ENCODE measurements around the gene PITPNM3. TPM values are rescaled to one million over a fixed set of nuclear protein-coding genes. Genes with fewer than 3 reads are reported as not detected.
A peak's percentile ranks its signal among the peaks of the same experiment; 100 is the strongest.

PITPNM3 gene
- total RNA-seq, 5 donors from 2014 or later (not counting 1 experiment from before 2014, with no cell fraction given) = 0.20 to 0.98 (median 0.61) TPM

DNA sequence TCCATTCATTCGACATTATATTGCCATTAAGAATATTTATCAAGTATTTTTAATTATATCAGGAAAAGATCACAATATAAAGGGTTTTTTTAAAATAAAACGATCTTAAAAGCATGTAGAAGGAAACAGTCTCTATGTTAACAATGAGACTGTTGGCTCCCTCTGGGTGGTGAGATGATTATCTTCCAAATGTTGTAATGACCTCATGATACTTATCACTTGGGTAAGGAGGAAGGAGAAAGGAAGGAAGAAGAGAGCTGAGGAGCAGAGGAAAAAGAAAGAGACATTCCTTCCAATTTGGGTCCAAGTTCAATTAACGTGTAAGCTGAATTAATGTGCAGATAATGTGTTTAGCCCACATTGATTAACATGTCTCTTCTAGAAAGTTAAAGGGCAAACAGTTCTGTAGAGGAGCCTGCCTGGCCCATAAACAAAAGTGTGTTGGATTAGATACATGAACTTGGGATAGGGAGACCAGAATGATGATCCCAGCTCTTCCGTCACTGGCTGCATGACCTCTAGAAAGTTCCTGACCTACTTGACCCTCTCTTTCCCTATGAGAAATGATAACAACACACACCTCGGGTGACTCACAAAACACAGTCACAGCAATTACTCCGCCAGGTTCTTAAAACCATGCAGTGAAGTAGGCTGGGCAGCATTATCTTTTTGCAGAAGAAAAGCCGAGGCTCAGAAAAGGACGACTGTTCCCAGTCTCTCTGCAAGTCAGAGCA lies 80.1 kb downstream of the PITPNM3 start:
- POLR2A ChIA-PET = interaction anchor here in 1 of 2 donors (0.5 kb wide), 1 partner anchor 447 kb away, joined by 9 read pairs; no protein-coding TSS in a partner anchor
- 83% methylated on average over 3 of the region's 8 CpGs for WGBS (ENCODE audit: insufficient coverage)
- no peaks in the 10 kb centered on the region for H3K36me3 ChIP-seq (ENCODE audit: control insufficient read depth in 2 of 2, extremely low read depth in 1 of 2, insufficient read depth in 1 of 2, low read length in 1 of 2)
- H3K27ac ChIP-seq (ENCODE audit: low read length) = no peak overlapping the region
- H3K4me3 ChIP-seq (ENCODE audit: control insufficient read depth in 1 of 2, extremely low read depth in 1 of 2, low read length in 1 of 2) = no peak overlapping the region
- no peaks in the 10 kb centered on the region for H3K4me1 ChIP-seq (ENCODE audit: control insufficient read depth in 1 of 2, extremely low read depth in 1 of 2, insufficient read depth in 2 of 2, low read length in 2 of 2)
- Mint-ChIP-seq H3K27me3 (peaks cover 0 to 5% of the 10 kb centered on the region in 2 donors), H3K9me3 (no peaks in the 10 kb centered on the region), H3K27ac (no peak overlapping the region), H3K4me3 (no peak overlapping the region), H3K36me3 (no peaks in the 10 kb centered on the region), H3K4me1 (peaks cover 0 to 6% (median 2%) of the 10 kb centered on the region in 3 donors)
- no peaks in the 10 kb centered on the region for H3K9me3 ChIP-seq
- ATAC-seq (replicated peaks in 1 of 4) (no peak), DNase-seq (no peak)
- CTCF ChIA-PET = interaction anchor here in 1 of 2 donors (0.5 kb wide), 1 partner anchor 33 kb away, joined by 3 read pairs; no protein-coding TSS in a partner anchor
- H3K27me3 ChIP-seq (replicated peaks in 1 of 2; ENCODE audit: control insufficient read depth in 2 of 2, extremely low read depth in 1 of 2, insufficient read depth in 2 of 2, low read length in 1 of 2) = peaks cover 0 to 20% of the 10 kb centered on the region in 2 experiments

- Histone ChIP-seq H3K36me3 (ENCODE audit: control insufficient read depth in 2 of 2, extremely low read depth in 1 of 2, insufficient read depth in 1 of 2, low read length in 1 of 2) (no peaks in the 10 kb centered on the region), H3K4me3 (ENCODE audit: control insufficient read depth in 1 of 2, extremely low read depth in 1 of 2, low read length in 1 of 2) (no peak overlapping the region), H3K27me3 (replicated peaks in 1 of 2; ENCODE audit: control insufficient read depth in 2 of 2, extremely low read depth in 1 of 2, insufficient read depth in 2 of 2, low read length in 1 of 2) (peaks cover 0 to 18% of the 10 kb centered on the region in 2 experiments), H3K4me1 (ENCODE audit: control insufficient read depth in 1 of 2, extremely low read depth in 1 of 2, insufficient read depth in 2 of 2, low read length in 2 of 2) (no peaks in the 10 kb centered on the region), H3K9me3 (no peaks in the 10 kb centered on the region), H3K27ac (ENCODE audit: low read length) (no peak overlapping the region)
- Mint-ChIP-seq H3K27me3 (peaks cover 0 to 3% of the 10 kb centered on the region in 2 donors), H3K9me3 (no peaks in the 10 kb centered on the region), H3K36me3 (no peaks in the 10 kb centered on the region), H3K4me1 (peaks cover 0 to 6% (median 2%) of the 10 kb centered on the region in 3 donors), H3K27ac (no peak overlapping the region), H3K4me3 (no peak overlapping the region)
- POLR2A ChIA-PET = no interaction called here
- DNase-seq = no peak
- WGBS (ENCODE audit: insufficient coverage) = 79% methylated on average over 4 of the region's 4 CpGs
- CTCF ChIA-PET = interaction anchor here in 1 of 2 donors (0.5 kb wide), 1 partner anchor 32 kb away, joined by 3 read pairs; no protein-coding TSS in a partner anchor
- no peak for ATAC-seq (replicated peaks in 1 of 4)
Observed at GRCh38 chr17:6475411-6475810, 80.9 kb downstream of the PITPNM3 start.

- H3K4me1 ChIP-seq (ENCODE audit: control insufficient read depth in 1 of 2, extremely low read depth in 1 of 2, insufficient read depth in 2 of 2, low read length in 2 of 2) = no peaks in the 10 kb centered on the region
- no peak overlapping the region for H3K27ac Mint-ChIP-seq
- no peak for ATAC-seq (replicated peaks in 1 of 4)
- POLR2A ChIA-PET = no interaction called here
- H3K9me3 Mint-ChIP-seq = no peaks in the 10 kb centered on the region
- H3K36me3 Mint-ChIP-seq = no peaks in the 10 kb centered on the region
- H3K4me3 ChIP-seq (ENCODE audit: control insufficient read depth in 1 of 2, extremely low read depth in 1 of 2, low read length in 1 of 2) = no peak overlapping the region
- no peak overlapping the region for H3K27ac ChIP-seq (ENCODE audit: low read length)
- no peak for DNase-seq
- H3K9me3 ChIP-seq = no peaks in the 10 kb centered on the region
- H3K36me3 ChIP-seq (ENCODE audit: control insufficient read depth in 2 of 2, extremely low read depth in 1 of 2, insufficient read depth in 1 of 2, low read length in 1 of 2) = no peaks in the 10 kb centered on the region
- 88% methylated on average over 7 of the region's 7 CpGs for WGBS (ENCODE audit: insufficient coverage)
- CTCF ChIA-PET = no interaction called here
- peaks cover 0 to 17% of the 10 kb centered on the region in 2 experiments for H3K27me3 ChIP-seq (replicated peaks in 1 of 2; ENCODE audit: control insufficient read depth in 2 of 2, extremely low read depth in 1 of 2, insufficient read depth in 2 of 2, low read length in 1 of 2)
- H3K4me1 Mint-ChIP-seq = peaks cover 0 to 6% (median 2%) of the 10 kb centered on the region in 3 donors
- no peak overlapping the region for H3K4me3 Mint-ChIP-seq
- H3K27me3 Mint-ChIP-seq = peaks cover 0 to 3% of the 10 kb centered on the region in 2 donors
Observed at GRCh38 chr17:6474906-6475305, 81.4 kb downstream of the PITPNM3 start.

DNA sequence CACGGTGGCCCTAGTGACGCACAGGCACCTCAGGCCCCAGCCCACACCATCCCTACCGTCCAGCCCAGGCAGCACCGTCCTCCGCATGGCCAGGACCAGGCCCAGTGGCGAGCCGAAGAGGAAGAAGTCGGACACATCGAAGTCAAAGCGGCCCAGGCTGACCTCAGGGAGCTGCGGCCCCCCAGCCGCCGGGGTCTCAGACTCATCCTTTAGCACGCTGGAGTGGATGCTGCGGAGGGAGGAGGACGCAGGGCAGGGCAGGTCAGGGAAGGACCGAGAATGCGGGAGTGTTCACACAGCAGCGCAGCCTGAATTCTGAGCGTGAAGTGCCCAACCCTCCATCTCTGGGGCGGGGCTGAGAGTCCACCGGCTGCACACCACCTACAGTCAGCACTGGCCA lies 82.0 kb downstream of the PITPNM3 start:
- H3K4me1 Mint-ChIP-seq = peaks cover 0 to 6% (median 2%) of the 10 kb centered on the region in 3 donors
- H3K4me1 ChIP-seq (ENCODE audit: control insufficient read depth in 1 of 2, extremely low read depth in 1 of 2, insufficient read depth in 2 of 2, low read length in 2 of 2) = no peaks in the 10 kb centered on the region
- DNase-seq = no peak
- ATAC-seq (replicated peaks in 1 of 4) = no peak
- ChIA-PET CTCF (no interaction called here), POLR2A (no interaction called here)
- peaks cover 0 to under 1% of the 10 kb centered on the region in 2 donors for H3K27me3 Mint-ChIP-seq
- H3K27me3 ChIP-seq (replicated peaks in 1 of 2; ENCODE audit: control insufficient read depth in 2 of 2, extremely low read depth in 1 of 2, insufficient read depth in 2 of 2, low read length in 1 of 2) = peaks cover 0 to 12% of the 10 kb centered on the region in 2 experiments
- H3K36me3 Mint-ChIP-seq = no peaks in the 10 kb centered on the region
- no peak overlapping the region for H3K27ac Mint-ChIP-seq
- H3K27ac ChIP-seq (ENCODE audit: low read length) = no peak overlapping the region
- 95% methylated on average over 18 of the region's 22 CpGs for WGBS (ENCODE audit: insufficient coverage)
- no peaks in the 10 kb centered on the region for H3K9me3 Mint-ChIP-seq
- no peaks in the 10 kb centered on the region for H3K36me3 ChIP-seq (ENCODE audit: control insufficient read depth in 2 of 2, extremely low read depth in 1 of 2, insufficient read depth in 1 of 2, low read length in 1 of 2)
- H3K4me3 ChIP-seq (ENCODE audit: control insufficient read depth in 1 of 2, extremely low read depth in 1 of 2, low read length in 1 of 2) = no peak overlapping the region
- H3K4me3 Mint-ChIP-seq = no peak overlapping the region
- no peaks in the 10 kb centered on the region for H3K9me3 ChIP-seq

- Histone ChIP-seq H3K27me3 (replicated peaks in 1 of 2; ENCODE audit: control insufficient read depth in 2 of 2, extremely low read depth in 1 of 2, insufficient read depth in 2 of 2, low read length in 1 of 2) (peaks cover 0 to 17% of the 10 kb centered on the region in 2 experiments), H3K9me3 (no peaks in the 10 kb centered on the region), H3K27ac (ENCODE audit: low read length) (no peak overlapping the region), H3K36me3 (ENCODE audit: control insufficient read depth in 2 of 2, extremely low read depth in 1 of 2, insufficient read depth in 1 of 2, low read length in 1 of 2) (no peaks in the 10 kb centered on the region), H3K4me3 (ENCODE audit: control insufficient read depth in 1 of 2, extremely low read depth in 1 of 2, low read length in 1 of 2) (no peak overlapping the region), H3K4me1 (ENCODE audit: control insufficient read depth in 1 of 2, extremely low read depth in 1 of 2, insufficient read depth in 2 of 2, low read length in 2 of 2) (no peaks in the 10 kb centered on the region)
- Mint-ChIP-seq H3K4me1 (peaks cover 0 to 6% (median 2%) of the 10 kb centered on the region in 3 donors), H3K9me3 (no peaks in the 10 kb centered on the region), H3K36me3 (no peaks in the 10 kb centered on the region), H3K27ac (no peak overlapping the region), H3K27me3 (no peaks in the 10 kb centered on the region), H3K4me3 (no peak overlapping the region)
- ChIA-PET CTCF (interaction anchor here (0.6 to 1.2 kb wide), 5 partner anchors 89 to 582 kb away, joined by 3 to 6 read pairs (median 4); no protein-coding TSS in a partner anchor), POLR2A (no interaction called here)
- DNase-seq = peak in 34 of 35 experiments; percentile 15 to 76 (median 49)
- ATAC-seq (replicated peaks in 1 of 4) = peak; percentile 52 to 67 (median 60)
- WGBS (ENCODE audit: insufficient coverage) = 21% methylated on average over 9 of the region's 14 CpGs
Observed at GRCh38 chr17:6473128-6473767, 83.1 kb downstream of the PITPNM3 start.

DNA sequence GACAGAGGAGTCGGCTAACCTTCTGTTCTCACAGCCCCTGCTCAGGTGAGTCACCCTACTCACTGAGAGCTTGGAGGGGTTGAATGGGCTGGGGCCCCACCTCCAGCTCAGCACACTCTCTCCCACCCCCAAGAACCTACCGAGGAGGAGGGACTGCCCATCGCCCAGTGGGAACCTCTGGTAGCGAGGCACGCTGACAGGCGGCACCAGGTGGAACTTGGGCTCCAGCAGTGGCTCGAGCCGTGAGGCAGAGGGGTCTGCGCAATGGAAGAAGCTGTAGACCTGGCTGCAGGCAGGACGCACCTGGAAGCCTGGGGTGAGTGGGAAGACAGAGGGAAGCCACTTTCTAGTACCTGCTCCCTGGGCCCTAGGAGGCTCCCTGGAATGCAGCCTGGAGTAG lies 83.8 kb downstream of the PITPNM3 start:
- WGBS (ENCODE audit: insufficient coverage) = 96% methylated on average over 6 of the region's 10 CpGs
- ATAC-seq (replicated peaks in 1 of 4) = no peak
- H3K36me3 Mint-ChIP-seq = no peaks in the 10 kb centered on the region

More for the DNA sequence above, 83.8 kb downstream of the PITPNM3 start:
- Histone ChIP-seq H3K27ac (ENCODE audit: low read length) (no peak overlapping the region), H3K4me3 (ENCODE audit: control insufficient read depth in 1 of 2, extremely low read depth in 1 of 2, low read length in 1 of 2) (no peak overlapping the region), H3K27me3 (replicated peaks in 1 of 2; ENCODE audit: control insufficient read depth in 2 of 2, extremely low read depth in 1 of 2, insufficient read depth in 2 of 2, low read length in 1 of 2) (peaks cover 0 to 18% of the 10 kb centered on the region in 2 experiments), H3K9me3 (no peaks in the 10 kb centered on the region), H3K36me3 (ENCODE audit: control insufficient read depth in 2 of 2, extremely low read depth in 1 of 2, insufficient read depth in 1 of 2, low read length in 1 of 2) (no peaks in the 10 kb centered on the region), H3K4me1 (ENCODE audit: control insufficient read depth in 1 of 2, extremely low read depth in 1 of 2, insufficient read depth in 2 of 2, low read length in 2 of 2) (no peaks in the 10 kb centered on the region)
- Mint-ChIP-seq H3K9me3 (no peaks in the 10 kb centered on the region), H3K27ac (no peak overlapping the region), H3K4me3 (no peak overlapping the region), H3K4me1 (peaks cover 0 to 6% (median 2%) of the 10 kb centered on the region in 3 donors), H3K27me3 (no peaks in the 10 kb centered on the region)
- DNase-seq = no peak
- ChIA-PET CTCF (interaction anchor here (0.5 to 1.2 kb wide), 3 partner anchors 176 to 880 kb away, joined by 3 to 6 read pairs (median 3); no protein-coding TSS in a partner anchor), POLR2A (no interaction called here)

Measured in T-cell (primary cell).